Retinal pigment epithelial cell (primary cell): ENCODE results near the gene ANGPTL8.
A peak's percentile ranks its signal among the peaks of the same experiment; 100 is the strongest.

ENCODE experiments used
- DNase-seq: peaks from one replicate; pipeline ENCODE4 v3.0.0-alpha.2; 2010; ENCODE audit warnings: low read depth
- H3K4me3 ChIP-seq: 2 replicates; pipeline ENCODE4 v1.5.1; 2011; ENCODE audit warnings: mild to moderate bottlenecking, low read length, control low read depth, moderate library complexity
- CTCF ChIP-seq: conservative IDR thresholded peaks from 2 replicates; pipeline ENCODE4 v1.5.1; 2011; ENCODE audit warnings: low read depth, low read length, control low read depth, inconsistent platforms

The ANGPTL8 gene

GRCh38 chr19:11199517-11199916, 39.9 kb upstream of the ANGPTL8 start:
- TF ChIP-seq CTCF: no peak
- no peak for DNase-seq
- H3K4me3 ChIP-seq: no peak overlapping the region

GRCh38 chr19:11200015-11200574, 39.3 kb upstream of the ANGPTL8 start:
- no peak for TF ChIP-seq CTCF
- no peak overlapping the region for H3K4me3 ChIP-seq
- DNase-seq: no peak

GRCh38 chr19:11200931-11201330, 38.5 kb upstream of the ANGPTL8 start:
- no peak for TF ChIP-seq CTCF
- no peak overlapping the region for H3K4me3 ChIP-seq
- no peak for DNase-seq

GRCh38 chr19:11201791-11202190, 37.6 kb upstream of the ANGPTL8 start:
- no peak for DNase-seq
- TF ChIP-seq CTCF: no peak
- no peak overlapping the region for H3K4me3 ChIP-seq

DNA sequence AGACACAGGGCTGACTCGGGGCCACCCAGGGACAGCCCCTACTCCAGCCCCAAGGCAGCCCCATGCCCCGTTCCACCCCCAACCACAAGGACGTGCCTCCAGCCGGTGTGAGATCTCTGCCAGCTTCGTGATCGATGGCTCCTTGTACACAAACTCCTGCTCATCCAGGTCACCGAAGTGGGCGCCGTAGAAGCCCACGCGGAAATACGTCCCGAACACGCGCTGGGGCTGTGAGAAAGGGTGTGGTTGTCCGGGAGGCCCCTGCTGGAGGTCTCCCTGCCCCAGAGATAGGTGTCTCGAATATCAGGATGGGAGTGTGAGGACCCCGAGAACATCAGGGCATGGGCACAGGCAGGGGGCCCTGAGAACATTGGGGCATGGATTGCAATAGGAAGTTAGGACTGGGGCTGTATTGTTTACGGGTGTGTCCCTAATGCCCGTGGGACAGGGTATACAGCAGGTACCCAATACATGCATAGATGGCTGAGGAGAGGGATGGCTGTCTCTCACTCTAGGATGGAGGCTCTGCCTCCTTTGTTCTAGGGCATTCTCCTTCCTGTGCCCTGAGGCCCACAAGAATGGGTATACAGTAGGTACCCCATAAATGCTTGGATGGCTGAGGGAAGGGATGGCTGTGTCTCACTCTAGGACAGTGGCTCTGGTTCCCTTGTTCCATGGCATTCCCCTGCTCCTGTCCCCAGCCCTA, 36.8 kb upstream of the ANGPTL8 start:
- no peak for DNase-seq
- TF ChIP-seq CTCF: no peak

GRCh38 chr19:11203194-11204075, 36.0 kb upstream of the ANGPTL8 start:
- peak; percentile 38 for DNase-seq
- H3K4me3 ChIP-seq: no peak overlapping the region

More for the DNA sequence above, 36.8 kb upstream of the ANGPTL8 start:
- H3K4me3 ChIP-seq: no peak overlapping the region

More at GRCh38 chr19:11203194-11204075, 36.0 kb upstream of the ANGPTL8 start:
- peak; percentile 89 for TF ChIP-seq CTCF
